ENCODE data around the gene RNF26. TPM values are rescaled to one million over a fixed set of nuclear protein-coding genes. Genes with fewer than 3 reads are reported as not detected.

RNF26 gene
- total and polyA plus RNA-seq, 4 donors = 6.3 to 19.1 (median 11.1) TPM

- H3K9ac ChIP-seq (ENCODE audit: low read depth in 1 of 2, low read length in 2 of 2) = no peak overlapping the region
- H3K9me3 ChIP-seq (ENCODE audit: control insufficient read depth in 4 of 4, low read length in 3 of 4) = no peaks in the 10 kb centered on the region
- H3K4me1 ChIP-seq (ENCODE audit: control insufficient read depth in 4 of 4, insufficient read depth in 4 of 4, low read length in 3 of 4) = peaks cover 0 to 14% (median 8%) of the 10 kb centered on the region in 4 donors
- no peak for TF ChIP-seq GABPA (IDR thresholded peaks at IDR 0.05 in 1 of 2, conservative IDR thresholded peaks at IDR 0.05 in 1 of 2)
- no peak for TF ChIP-seq HNF4G (IDR thresholded peaks at IDR 0.05)
- no peak for TF ChIP-seq ZBTB33 (IDR thresholded peaks at IDR 0.05)
- TF ChIP-seq YY1 (IDR thresholded peaks at IDR 0.05) = no peak
- no peak for TF ChIP-seq ATF3 (IDR thresholded peaks at IDR 0.05)
- no peak for TF ChIP-seq HNF4A (conservative IDR thresholded peaks at IDR 0.05)
- no peak for TF ChIP-seq SP1 (IDR thresholded peaks at IDR 0.05)
- no peak for TF ChIP-seq CTCF (IDR thresholded peaks at IDR 0.05; ENCODE audit: low read depth, low read length, missing input control)
- TF ChIP-seq, protein P1, sequence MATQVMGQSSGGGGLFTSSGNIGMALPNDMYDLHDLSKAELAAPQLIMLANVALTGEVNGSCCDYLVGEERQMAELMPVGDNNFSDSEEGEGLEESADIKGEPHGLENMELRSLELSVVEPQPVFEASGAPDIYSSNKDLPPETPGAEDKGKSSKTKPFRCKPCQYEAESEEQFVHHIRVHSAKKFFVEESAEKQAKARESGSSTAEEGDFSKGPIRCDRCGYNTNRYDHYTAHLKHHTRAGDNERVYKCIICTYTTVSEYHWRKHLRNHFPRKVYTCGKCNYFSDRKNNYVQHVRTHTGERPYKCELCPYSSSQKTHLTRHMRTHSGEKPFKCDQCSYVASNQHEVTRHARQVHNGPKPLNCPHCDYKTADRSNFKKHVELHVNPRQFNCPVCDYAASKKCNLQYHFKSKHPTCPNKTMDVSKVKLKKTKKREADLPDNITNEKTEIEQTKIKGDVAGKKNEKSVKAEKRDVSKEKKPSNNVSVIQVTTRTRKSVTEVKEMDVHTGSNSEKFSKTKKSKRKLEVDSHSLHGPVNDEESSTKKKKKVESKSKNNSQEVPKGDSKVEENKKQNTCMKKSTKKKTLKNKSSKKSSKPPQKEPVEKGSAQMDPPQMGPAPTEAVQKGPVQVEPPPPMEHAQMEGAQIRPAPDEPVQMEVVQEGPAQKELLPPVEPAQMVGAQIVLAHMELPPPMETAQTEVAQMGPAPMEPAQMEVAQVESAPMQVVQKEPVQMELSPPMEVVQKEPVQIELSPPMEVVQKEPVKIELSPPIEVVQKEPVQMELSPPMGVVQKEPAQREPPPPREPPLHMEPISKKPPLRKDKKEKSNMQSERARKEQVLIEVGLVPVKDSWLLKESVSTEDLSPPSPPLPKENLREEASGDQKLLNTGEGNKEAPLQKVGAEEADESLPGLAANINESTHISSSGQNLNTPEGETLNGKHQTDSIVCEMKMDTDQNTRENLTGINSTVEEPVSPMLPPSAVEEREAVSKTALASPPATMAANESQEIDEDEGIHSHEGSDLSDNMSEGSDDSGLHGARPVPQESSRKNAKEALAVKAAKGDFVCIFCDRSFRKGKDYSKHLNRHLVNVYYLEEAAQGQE (IDR thresholded peaks at IDR 0.05) = no peak
- no peak for TF ChIP-seq FOXA2 (IDR thresholded peaks at IDR 0.05)
- no peak for TF ChIP-seq TAF1 (conservative IDR thresholded peaks at IDR 0.05)
- 82% methylated on average over 6 of the region's 6 CpGs for WGBS
- H3K27me3 ChIP-seq (ENCODE audit: control insufficient read depth in 4 of 4, insufficient read depth in 4 of 4, low read length in 3 of 4) = no peaks in the 10 kb centered on the region
- no peak overlapping the region for H3K27ac ChIP-seq (ENCODE audit: low read depth in 1 of 2, low read length in 2 of 2)
- H3K4me3 ChIP-seq (ENCODE audit: low read depth in 1 of 3, low read length in 3 of 3) = no peak overlapping the region
- no peaks in the 10 kb centered on the region for H3K36me3 ChIP-seq (ENCODE audit: control insufficient read depth in 4 of 4, insufficient read depth in 3 of 4, low read depth in 1 of 4, low read length in 3 of 4)
- DNase-seq (ENCODE audit: low spot score) = no peak
These were observed 16.0 kb downstream of the RNF26 start for GRCh38 chr11:119350302-119350701.

DNA sequence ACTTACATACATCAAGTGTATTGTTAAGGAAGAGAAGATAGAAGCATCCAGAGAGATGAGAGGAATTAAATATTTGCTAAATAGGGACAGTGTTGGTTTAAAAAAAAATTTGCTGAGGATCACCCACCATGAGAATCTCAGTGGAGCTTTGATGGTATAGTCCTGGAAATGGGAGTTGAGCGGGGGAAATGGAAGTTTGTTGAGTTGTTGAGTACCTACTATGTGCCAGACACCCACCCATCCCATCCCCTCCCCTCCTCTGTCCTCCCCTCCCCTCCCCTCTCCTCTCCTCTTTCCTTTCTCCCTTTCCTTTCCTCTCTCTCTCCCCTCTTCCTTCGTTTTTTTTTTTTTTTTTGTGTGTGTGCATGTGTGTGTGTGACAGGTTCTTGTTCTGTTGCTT lies 16.9 kb downstream of the RNF26 start:
- H3K36me3 ChIP-seq (ENCODE audit: control insufficient read depth in 4 of 4, insufficient read depth in 3 of 4, low read depth in 1 of 4, low read length in 3 of 4) = no peaks in the 10 kb centered on the region
- H3K9me3 ChIP-seq (ENCODE audit: control insufficient read depth in 4 of 4, low read length in 3 of 4) = no peaks in the 10 kb centered on the region
- DNase-seq (ENCODE audit: low spot score) = no peak
- 46% methylated on average over 2 of the region's 2 CpGs for WGBS
- peaks cover 1 to 19% (median 12%) of the 10 kb centered on the region in 4 donors for H3K4me1 ChIP-seq (ENCODE audit: control insufficient read depth in 4 of 4, insufficient read depth in 4 of 4, low read length in 3 of 4)
- no peak overlapping the region for H3K27ac ChIP-seq (ENCODE audit: low read depth in 1 of 2, low read length in 2 of 2)
- no peak overlapping the region for H3K4me3 ChIP-seq (ENCODE audit: low read depth in 1 of 3, low read length in 3 of 3)
- H3K27me3 ChIP-seq (ENCODE audit: control insufficient read depth in 4 of 4, insufficient read depth in 4 of 4, low read length in 3 of 4) = no peaks in the 10 kb centered on the region
- TF ChIP-seq SP1 (IDR thresholded peaks at IDR 0.05) (no peak), EGR1 (IDR thresholded peaks at IDR 0.05; ENCODE audit: low read depth in 2 of 2) (no peak), HNF4A (conservative IDR thresholded peaks at IDR 0.05) (no peak), CTCF (IDR thresholded peaks at IDR 0.05; ENCODE audit: low read depth, low read length, missing input control) (no peak), GABPA (IDR thresholded peaks at IDR 0.05 in 1 of 2, conservative IDR thresholded peaks at IDR 0.05 in 1 of 2) (no peak), TAF1 (conservative IDR thresholded peaks at IDR 0.05) (no peak), JUND (IDR thresholded peaks at IDR 0.05) (no peak), ATF3 (IDR thresholded peaks at IDR 0.05) (no peak), FOXA2 (IDR thresholded peaks at IDR 0.05) (no peak), YY1 (IDR thresholded peaks at IDR 0.05) (no peak), FOXA1 (IDR thresholded peaks at IDR 0.05) (no peak), NR2F2 (IDR thresholded peaks at IDR 0.05) (no peak), RAD21 (IDR thresholded peaks at IDR 0.05) (no peak), HNF4G (IDR thresholded peaks at IDR 0.05) (no peak)
- TF ChIP-seq, protein P1 (IDR thresholded peaks at IDR 0.05) = no peak
- no peak overlapping the region for H3K9ac ChIP-seq (ENCODE audit: low read depth in 1 of 2, low read length in 2 of 2)

All from liver (tissue), 9 donors.